Progenitor cell of endocrine pancreas (in vitro differentiated cells): Measurements from ENCODE around the gene TK1. TPM values are rescaled to one million over a fixed set of nuclear protein-coding genes. Genes with fewer than 3 reads are reported as not detected.

Experiments used
- DNase-seq: peaks from one replicate; pipeline ENCODE4 v3.0.0; 2021; ENCODE audit warnings: low spot score; ENCODE audit not compliant: unreplicated experiment
- H3K27ac Mint-ChIP-seq: 2 replicates; pipeline ENCODE4 v1.8.0; 2021; ENCODE audit warnings: mild to moderate bottlenecking, moderate library complexity, mixed read lengths
- H3K27me3 Mint-ChIP-seq: 2 replicates; pipeline ENCODE4 v1.8.0; 2021; ENCODE audit warnings: mixed read lengths
- H3K36me3 Mint-ChIP-seq: 2 replicates; pipeline ENCODE4 v1.8.0; 2022; ENCODE audit warnings: mixed read lengths; ENCODE audit not compliant: insufficient read depth
- H3K4me1 Mint-ChIP-seq: 2 replicates; pipeline ENCODE4 v1.8.0; 2021; ENCODE audit warnings: low read depth, mixed read lengths
- H3K4me3 Mint-ChIP-seq: 2 replicates; pipeline ENCODE4 v1.8.0; 2021; ENCODE audit warnings: low read depth, mild to moderate bottlenecking, moderate library complexity, mixed read lengths
- H3K9me3 Mint-ChIP-seq: 2 replicates; pipeline ENCODE4 v1.8.0; 2021; ENCODE audit warnings: low read depth, mixed read lengths
- total RNA-seq: library from RNA; stranded (reverse); gene quantifications from 2 replicates; pipeline ENCODE4 v1.2.1, GENCODE V29; 2021
- TF ChIP-seq, protein P1 (sequence below): fragments of 200-600 bp; sonication (generic); IDR thresholded peaks from one replicate; pipeline ENCODE4 v1.5.0; 2021; ENCODE audit warnings: antibody characterized with exemption, mild to moderate bottlenecking; ENCODE audit not compliant: unreplicated experiment

TK1 gene
- total RNA-seq, 1 donor from 2014 or later = 29.1 TPM

DNA sequence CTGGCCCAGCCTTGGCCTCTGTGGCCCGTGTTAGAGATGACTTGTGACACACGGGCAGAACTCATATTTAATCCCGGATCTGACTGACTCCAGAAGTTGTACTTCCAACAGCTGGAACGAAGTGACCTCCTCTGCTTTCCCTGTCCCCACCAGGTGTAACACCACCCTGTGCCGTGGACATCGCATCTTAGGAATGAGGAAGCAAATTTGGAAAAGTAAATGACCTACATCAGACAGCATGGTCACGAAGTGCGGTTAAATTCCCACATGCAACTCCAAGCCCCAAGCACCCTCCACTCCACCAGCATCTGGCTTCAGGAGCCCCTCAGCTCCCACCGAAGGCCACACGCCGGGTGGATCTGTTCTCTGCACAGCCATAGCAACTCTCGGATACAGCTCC is 2.9 kb downstream of the TK1 start:
- no peak overlapping the region for H3K27ac Mint-ChIP-seq
- peaks cover 6% of the 10 kb centered on the region for H3K36me3 Mint-ChIP-seq
- DNase-seq = no peak
- no peak overlapping the region for H3K4me3 Mint-ChIP-seq
- H3K27me3 Mint-ChIP-seq = no peaks in the 10 kb centered on the region
- H3K9me3 Mint-ChIP-seq = no peaks in the 10 kb centered on the region
- TF ChIP-seq, protein P1, sequence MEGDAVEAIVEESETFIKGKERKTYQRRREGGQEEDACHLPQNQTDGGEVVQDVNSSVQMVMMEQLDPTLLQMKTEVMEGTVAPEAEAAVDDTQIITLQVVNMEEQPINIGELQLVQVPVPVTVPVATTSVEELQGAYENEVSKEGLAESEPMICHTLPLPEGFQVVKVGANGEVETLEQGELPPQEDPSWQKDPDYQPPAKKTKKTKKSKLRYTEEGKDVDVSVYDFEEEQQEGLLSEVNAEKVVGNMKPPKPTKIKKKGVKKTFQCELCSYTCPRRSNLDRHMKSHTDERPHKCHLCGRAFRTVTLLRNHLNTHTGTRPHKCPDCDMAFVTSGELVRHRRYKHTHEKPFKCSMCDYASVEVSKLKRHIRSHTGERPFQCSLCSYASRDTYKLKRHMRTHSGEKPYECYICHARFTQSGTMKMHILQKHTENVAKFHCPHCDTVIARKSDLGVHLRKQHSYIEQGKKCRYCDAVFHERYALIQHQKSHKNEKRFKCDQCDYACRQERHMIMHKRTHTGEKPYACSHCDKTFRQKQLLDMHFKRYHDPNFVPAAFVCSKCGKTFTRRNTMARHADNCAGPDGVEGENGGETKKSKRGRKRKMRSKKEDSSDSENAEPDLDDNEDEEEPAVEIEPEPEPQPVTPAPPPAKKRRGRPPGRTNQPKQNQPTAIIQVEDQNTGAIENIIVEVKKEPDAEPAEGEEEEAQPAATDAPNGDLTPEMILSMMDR = no peak
- peaks cover 14% of the 10 kb centered on the region for H3K4me1 Mint-ChIP-seq

DNA sequence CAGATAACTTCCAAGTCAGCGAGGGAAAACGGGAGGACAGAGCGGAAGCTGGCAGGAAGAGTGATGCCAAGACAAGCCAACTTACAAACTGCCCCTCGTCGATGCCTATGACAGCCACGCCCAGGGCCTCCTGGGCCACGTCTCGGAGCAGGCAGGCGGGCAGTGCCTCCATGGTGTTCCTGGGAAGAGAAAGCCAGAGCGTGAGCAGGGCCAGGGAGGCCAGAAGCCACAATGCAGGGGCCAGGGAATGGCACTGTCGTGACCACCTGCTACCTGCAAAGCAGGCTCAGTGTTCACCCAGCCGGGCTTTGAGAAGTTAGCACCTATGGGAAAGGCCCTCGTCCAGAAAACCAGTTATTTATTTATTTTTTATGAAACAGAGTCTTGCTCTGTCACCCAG is 4.3 kb downstream of the TK1 start:
- Mint-ChIP-seq H3K4me3 (no peak overlapping the region), H3K27me3 (no peaks in the 10 kb centered on the region), H3K27ac (no peak overlapping the region), H3K36me3 (peaks cover 6% of the 10 kb centered on the region), H3K9me3 (no peaks in the 10 kb centered on the region), H3K4me1 (peaks cover 12% of the 10 kb centered on the region)
- no peak for DNase-seq
- TF ChIP-seq, protein P1 = no peak

DNA sequence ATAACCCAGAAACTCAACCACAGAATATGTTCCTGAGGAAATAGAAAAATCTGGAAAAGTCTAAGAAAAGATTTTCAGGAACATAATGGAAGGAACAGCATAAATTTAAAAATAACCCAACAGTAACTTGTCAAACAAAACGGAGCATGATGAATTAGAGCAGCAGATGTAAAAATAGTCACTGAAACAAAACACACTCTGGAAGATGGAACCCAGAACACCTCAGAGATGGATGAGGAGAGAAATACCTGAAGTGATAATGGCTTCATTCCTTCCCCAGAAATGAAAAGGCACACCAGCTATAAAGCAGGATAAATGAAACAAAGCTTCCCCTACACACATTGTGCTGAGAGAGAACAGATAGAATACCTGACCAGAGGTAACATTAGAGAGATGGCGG is 6.3 kb downstream of the TK1 start:
- no peak for DNase-seq
- Mint-ChIP-seq H3K4me3 (no peak overlapping the region), H3K27ac (no peak overlapping the region), H3K27me3 (no peaks in the 10 kb centered on the region), H3K36me3 (peaks cover 5% of the 10 kb centered on the region), H3K4me1 (peaks cover 9% of the 10 kb centered on the region), H3K9me3 (no peaks in the 10 kb centered on the region)
- TF ChIP-seq, protein P1 = no peak

DNA sequence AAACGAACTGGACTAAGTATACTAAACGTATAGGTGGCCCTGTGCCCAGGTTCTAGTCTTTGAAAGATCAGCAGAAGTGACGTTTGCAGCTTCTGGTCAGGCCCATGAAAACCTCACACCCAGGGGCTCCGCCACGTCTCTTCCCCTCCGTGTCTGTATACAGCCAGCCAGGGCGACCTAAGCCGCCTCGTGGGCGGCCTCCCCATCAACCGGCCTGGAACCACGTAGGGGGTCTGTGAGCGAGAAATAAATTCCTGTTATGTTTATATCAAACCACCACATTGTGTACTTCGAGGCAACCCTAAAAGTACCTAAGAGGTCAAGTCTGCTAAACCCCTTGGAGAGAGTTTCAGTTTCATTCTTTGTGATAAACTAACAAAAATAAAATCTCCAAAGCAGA is 6.8 kb downstream of the TK1 start:
- Mint-ChIP-seq H3K9me3 (no peaks in the 10 kb centered on the region), H3K27me3 (no peaks in the 10 kb centered on the region), H3K4me3 (no peak overlapping the region), H3K4me1 (peaks cover 7% of the 10 kb centered on the region), H3K27ac (no peak overlapping the region), H3K36me3 (peaks cover 6% of the 10 kb centered on the region)
- DNase-seq = no peak
- TF ChIP-seq, protein P1 = no peak

DNA sequence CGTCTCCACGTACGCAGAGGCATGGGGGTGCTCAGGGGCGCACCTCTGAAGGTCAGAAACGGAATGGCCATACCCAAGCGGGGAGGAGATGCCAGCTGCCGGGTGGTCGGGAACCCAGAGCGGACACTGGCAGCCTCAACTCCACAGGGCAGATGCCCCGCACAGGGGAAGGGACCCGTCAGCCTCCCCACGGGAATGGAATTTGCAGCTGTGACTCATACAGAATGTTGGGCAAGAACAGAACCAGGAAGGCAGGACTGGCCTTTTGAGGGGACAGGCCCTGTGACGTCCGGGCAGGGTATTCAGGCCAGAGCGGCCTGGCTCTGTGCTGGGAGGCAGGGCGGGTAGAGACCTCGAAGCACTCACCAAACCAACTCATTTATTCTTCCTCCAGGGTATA is 7.5 kb downstream of the TK1 start:
- DNase-seq = no peak
- Mint-ChIP-seq H3K4me3 (no peak overlapping the region), H3K4me1 (peaks cover 2% of the 10 kb centered on the region), H3K27ac (no peak overlapping the region), H3K9me3 (no peaks in the 10 kb centered on the region), H3K36me3 (peaks cover 6% of the 10 kb centered on the region), H3K27me3 (no peaks in the 10 kb centered on the region)
- TF ChIP-seq, protein P1 = no peak
